Lower lobe of right lung (tissue), 2 donors: ENCODE results near the gene IDI1. TPM values are rescaled to one million over a fixed set of nuclear protein-coding genes. Genes with fewer than 3 reads are reported as not detected.
A peak's percentile ranks its signal among the peaks of the same experiment; 100 is the strongest.

ENCODE experiments used
- ATAC-seq, 2 donors: fragments of 200-7000 bp; cut with Tn5 transposase; one replicate each; pipeline ENCODE4 v1.9.1; 2020 to 2022; ENCODE audit warnings: mild to moderate bottlenecking in 2 of 2, moderate library complexity in 2 of 2
- DNase-seq: peaks from one replicate; pipeline ENCODE4 v3.0.0-alpha.2; 2020
- H3K27ac ChIP-seq: fragments of 200-600 bp; one replicate; pipeline ENCODE4 v1.8.0; 2022
- H3K27me3 ChIP-seq: fragments of 200-600 bp; one replicate; pipeline ENCODE4 v1.8.0; 2022; ENCODE audit warnings: low read depth
- H3K36me3 ChIP-seq: fragments of 200-600 bp; one replicate; pipeline ENCODE4 v1.8.0; 2022; ENCODE audit warnings: mild to moderate bottlenecking
- H3K4me1 ChIP-seq: fragments of 200-600 bp; one replicate; pipeline ENCODE4 v1.8.0; 2022
- H3K4me3 ChIP-seq: fragments of 200-600 bp; one replicate; pipeline ENCODE4 v1.8.0; 2022; ENCODE audit warnings: mild to moderate bottlenecking
- H3K9me3 ChIP-seq: fragments of 200-600 bp; one replicate; pipeline ENCODE4 v1.8.0; 2022
- intact Hi-C: fragments of 100-400 bp; cut with DNase I; formaldehyde crosslinking; loops from one replicate; pipeline ENCODE4 v1.11.0; 2022
- total RNA-seq: library from RNA; stranded (reverse); fragmentation: NEBNext Ultra II Directional; extraction: Animal tissue kit (Norgen Biotek cat#: 25700); gene quantifications from one replicate; pipeline ENCODE4 v1.2.1, GENCODE V29; 2021
- TF ChIP-seq, protein P1 (sequence below): fragments of 200-600 bp; IDR thresholded peaks from one replicate; pipeline ENCODE4 v1.8.0; 2022; ENCODE audit warnings: antibody characterized with exemption, mild to moderate bottlenecking
- donor health status: DM: no; HTN: yes; CAD: no; lungs with severe emphysema.

Gene IDI1
- total RNA-seq, 1 donor from 2014 or later: 49.5 TPM

DNA sequence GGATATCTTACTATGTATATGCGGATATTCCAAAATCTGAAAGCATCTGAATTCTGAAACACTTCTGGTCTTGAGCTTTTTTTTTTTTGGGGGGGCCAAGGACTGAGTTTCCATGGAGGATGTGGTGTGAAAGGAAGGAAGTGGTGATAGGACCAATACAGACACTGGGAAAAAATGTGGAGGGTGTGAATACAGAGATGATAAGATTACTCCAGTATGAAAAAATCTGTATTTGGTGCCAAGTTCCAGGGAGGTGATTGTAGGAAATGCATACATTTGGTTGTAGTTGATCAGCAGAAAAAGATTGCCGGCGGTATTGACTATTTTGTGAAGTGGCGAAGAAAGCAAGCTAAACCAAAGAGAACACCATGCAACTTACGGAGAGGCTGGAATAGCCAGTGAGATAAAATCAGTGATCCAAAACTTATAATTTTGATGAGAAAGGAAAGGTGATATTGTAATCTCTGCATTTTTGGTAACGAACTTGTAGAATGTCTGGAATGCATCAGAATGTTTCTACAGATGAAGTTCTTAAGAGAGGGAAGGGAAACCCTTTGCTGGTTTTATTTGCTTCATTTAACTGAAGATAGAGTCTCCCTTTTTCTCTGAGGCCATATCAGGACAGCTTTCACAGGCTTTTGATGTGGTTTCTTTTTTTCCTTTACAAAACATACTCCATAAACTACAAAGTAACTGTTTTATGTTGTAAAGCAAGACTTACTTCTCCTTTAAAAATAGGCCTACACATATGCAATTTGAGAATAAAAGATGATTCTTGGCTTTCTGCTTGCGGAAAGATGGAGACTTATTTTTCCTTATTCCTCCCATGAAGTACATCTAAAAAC is 13.2 kb upstream of the IDI1 start:
- H3K4me3 ChIP-seq: no peak overlapping the region
- no peaks in the 10 kb centered on the region for H3K9me3 ChIP-seq
- no peaks in the 10 kb centered on the region for H3K27me3 ChIP-seq
- no peak for ATAC-seq
- DNase-seq: no peak
- H3K36me3 ChIP-seq: peaks cover 10% of the 10 kb centered on the region
- H3K27ac ChIP-seq: no peak overlapping the region
- TF ChIP-seq, protein P1, sequence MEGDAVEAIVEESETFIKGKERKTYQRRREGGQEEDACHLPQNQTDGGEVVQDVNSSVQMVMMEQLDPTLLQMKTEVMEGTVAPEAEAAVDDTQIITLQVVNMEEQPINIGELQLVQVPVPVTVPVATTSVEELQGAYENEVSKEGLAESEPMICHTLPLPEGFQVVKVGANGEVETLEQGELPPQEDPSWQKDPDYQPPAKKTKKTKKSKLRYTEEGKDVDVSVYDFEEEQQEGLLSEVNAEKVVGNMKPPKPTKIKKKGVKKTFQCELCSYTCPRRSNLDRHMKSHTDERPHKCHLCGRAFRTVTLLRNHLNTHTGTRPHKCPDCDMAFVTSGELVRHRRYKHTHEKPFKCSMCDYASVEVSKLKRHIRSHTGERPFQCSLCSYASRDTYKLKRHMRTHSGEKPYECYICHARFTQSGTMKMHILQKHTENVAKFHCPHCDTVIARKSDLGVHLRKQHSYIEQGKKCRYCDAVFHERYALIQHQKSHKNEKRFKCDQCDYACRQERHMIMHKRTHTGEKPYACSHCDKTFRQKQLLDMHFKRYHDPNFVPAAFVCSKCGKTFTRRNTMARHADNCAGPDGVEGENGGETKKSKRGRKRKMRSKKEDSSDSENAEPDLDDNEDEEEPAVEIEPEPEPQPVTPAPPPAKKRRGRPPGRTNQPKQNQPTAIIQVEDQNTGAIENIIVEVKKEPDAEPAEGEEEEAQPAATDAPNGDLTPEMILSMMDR: no peak
- H3K4me1 ChIP-seq: peaks cover 25% of the 10 kb centered on the region
- intact Hi-C loops: no loop called here

DNA sequence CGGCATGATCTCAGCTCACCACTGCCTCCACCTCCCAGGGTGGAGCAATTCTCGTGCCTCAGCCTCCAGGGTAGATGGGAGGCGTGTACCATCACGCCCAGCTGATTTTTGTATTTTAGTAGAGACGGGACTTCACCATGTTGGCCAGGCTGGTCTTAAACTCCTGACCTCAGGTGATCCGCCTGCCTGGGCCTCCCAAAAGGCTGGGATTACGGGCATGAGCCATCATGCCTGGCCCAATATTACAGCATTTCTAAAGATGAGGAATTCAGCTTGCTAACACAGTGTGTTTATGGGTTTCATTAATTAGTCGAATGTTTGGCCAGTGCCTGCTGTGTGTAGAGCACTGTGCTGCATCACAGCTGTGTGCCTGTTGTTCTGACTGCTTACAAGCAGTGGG is 11.0 kb upstream of the IDI1 start:
- Histone ChIP-seq H3K27ac (no peak overlapping the region), H3K4me3 (no peak overlapping the region), H3K4me1 (peaks cover 31% of the 10 kb centered on the region), H3K27me3 (no peaks in the 10 kb centered on the region), H3K36me3 (peaks cover 12% of the 10 kb centered on the region), H3K9me3 (no peaks in the 10 kb centered on the region)
- intact Hi-C loops: no loop called here
- DNase-seq (no peak), ATAC-seq (no peak)
- TF ChIP-seq, protein P1: no peak

DNA sequence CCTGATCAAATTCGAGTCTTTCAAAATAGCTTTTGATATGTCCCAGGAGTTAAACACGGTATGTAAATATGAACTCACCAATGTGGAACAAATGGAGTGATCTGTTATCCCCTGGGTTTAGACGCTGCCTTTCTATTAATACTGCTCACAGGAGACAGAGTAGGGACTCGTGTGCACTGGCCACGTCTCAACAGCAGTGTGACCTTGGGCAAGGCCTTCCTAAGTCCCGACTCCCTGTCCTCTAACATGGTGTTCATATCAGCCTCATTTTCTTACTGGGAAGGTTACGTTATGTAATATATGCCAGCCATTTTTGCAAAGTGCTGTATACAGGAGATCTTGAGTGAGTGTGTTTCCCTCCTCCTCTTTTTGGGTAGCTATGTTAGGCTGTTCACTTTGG is 9.1 kb upstream of the IDI1 start:
- H3K4me1 ChIP-seq: peaks cover 49% of the 10 kb centered on the region
- H3K27me3 ChIP-seq: no peaks in the 10 kb centered on the region
- TF ChIP-seq, protein P1: no peak
- no peak overlapping the region for H3K27ac ChIP-seq
- H3K36me3 ChIP-seq: peaks cover 12% of the 10 kb centered on the region
- no peak for DNase-seq
- ATAC-seq: no peak
- peak overlapping the region; percentile 85 for H3K4me3 ChIP-seq
- H3K9me3 ChIP-seq: no peaks in the 10 kb centered on the region
- intact Hi-C loops: no loop called here

DNA sequence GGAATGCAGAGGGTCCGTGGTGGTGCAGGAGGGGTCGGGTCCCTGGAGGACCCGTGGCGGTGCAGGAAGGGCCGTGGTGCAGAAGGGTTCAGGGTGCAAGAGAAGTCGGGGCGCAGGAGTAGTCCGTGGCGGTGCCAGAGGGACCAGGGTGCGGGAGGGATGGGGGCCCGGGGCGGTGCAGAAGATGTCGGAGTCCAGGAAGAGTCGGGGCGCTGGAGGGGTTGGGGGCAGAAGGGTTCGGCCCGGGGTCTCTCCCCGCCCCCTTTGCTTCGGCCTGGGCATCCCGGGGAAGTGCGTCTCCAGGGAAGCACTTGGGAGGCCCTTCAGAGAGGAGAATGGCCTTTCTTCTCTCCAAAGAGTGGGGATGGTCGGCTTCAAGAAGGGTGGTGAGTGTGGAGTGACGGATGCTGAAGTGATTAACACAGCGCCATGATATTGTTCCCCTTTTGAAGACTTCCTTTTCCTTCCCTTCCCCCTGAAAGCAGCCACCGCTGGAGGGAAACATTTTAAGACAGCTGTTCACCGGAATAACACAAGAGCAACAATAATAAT is 8.3 kb upstream of the IDI1 start:
- TF ChIP-seq, protein P1: no peak
- ATAC-seq: peak; percentile 41 to 47
- intact Hi-C loops: no loop called here

DNA sequence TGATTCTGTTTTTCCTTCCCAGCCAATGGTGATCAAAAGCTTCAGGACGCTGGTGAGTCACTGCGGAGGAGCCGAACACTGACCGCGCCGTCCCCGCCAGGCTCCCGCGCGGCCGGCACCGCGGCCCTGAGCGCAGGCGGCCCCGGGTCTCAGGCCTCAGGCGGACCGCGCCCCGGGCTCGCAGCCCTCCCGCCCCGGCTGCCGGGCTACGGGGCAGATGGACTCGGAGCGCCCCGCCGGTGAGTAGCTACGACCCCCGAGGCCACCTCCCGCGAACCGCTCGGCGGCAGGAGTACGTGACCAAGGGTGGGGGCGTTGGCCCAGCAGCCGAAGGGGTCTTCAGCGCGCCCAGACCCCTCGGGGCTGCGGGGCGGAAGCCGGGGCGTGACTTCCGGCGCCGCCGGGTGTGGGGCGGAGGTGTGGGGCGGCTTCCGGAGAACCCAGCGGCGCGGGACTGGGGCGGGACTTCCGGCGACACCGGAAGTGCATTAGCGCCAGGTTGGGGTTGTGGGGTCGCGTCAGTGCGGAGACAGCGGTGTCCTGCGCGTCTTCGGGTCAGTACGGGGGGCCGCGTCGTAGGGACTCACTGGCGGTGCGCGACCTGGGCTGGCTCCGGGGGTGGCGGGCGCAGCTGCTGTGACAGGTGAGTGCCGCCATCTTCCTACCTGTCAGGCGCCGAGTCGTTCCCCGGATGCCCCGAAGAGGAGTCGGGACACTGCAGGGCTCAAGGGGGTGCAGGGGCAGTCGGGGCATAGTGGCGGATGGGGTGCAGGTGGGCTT is 7.6 kb upstream of the IDI1 start, which contains the start of gene WDR37:
WDR37 (plus strand) TSS at position 60 of the 780 bp plus-strand sequence. CDS start 15,771 bp downstream, outside the sequence.
- ATAC-seq (peak; percentile 98 to 99), DNase-seq (peak; percentile 88)
- no peaks in the 10 kb centered on the region for H3K9me3 ChIP-seq
- TF ChIP-seq, protein P1: no peak
- H3K27me3 ChIP-seq: no peaks in the 10 kb centered on the region
- H3K4me3 ChIP-seq: peak within 1 kb of the TSS; percentile 85
- peaks cover 18% of the 10 kb centered on the region for H3K36me3 ChIP-seq
- H3K27ac ChIP-seq: peak within 1 kb of the TSS; percentile 99
- peaks cover 51% of the 10 kb centered on the region for H3K4me1 ChIP-seq
- intact Hi-C loops: no loop called here

More for the DNA sequence above, 8.3 kb upstream of the IDI1 start:
- Histone ChIP-seq H3K36me3 (peaks cover 18% of the 10 kb centered on the region), H3K4me1 (peaks cover 51% of the 10 kb centered on the region), H3K4me3 (peak overlapping the region; percentile 85), H3K27ac (peak overlapping the region; percentile 99), H3K9me3 (no peaks in the 10 kb centered on the region), H3K27me3 (no peaks in the 10 kb centered on the region)
- DNase-seq: no peak
